H9 (cell line): Measurements from ENCODE around the gene MYO18A. TPM values are rescaled to one million over a fixed set of nuclear protein-coding genes. Genes with fewer than 3 reads are reported as not detected.

Experiments
- DNase-seq: peaks from one replicate; pipeline ENCODE4 v3.0.0-alpha.2; 2017
- H2AFZ ChIP-seq: one replicate; pipeline ENCODE4 v1.6.1; 2013; ENCODE audit warnings: mild to moderate bottlenecking, low read length, control low read depth, moderate library complexity
- H2AK5ac ChIP-seq: 2 replicates; pipeline ENCODE4 v1.6.1; 2013; ENCODE audit warnings: low read length, control low read depth, mixed read lengths; ENCODE audit not compliant: insufficient read length
- H2BK120ac ChIP-seq: one replicate; pipeline ENCODE4 v1.6.1; 2013; ENCODE audit warnings: low read depth, mild to moderate bottlenecking, low read length, control low read depth, inconsistent platforms; ENCODE audit not compliant: poor library complexity, severe bottlenecking
- H2BK12ac ChIP-seq: 2 replicates; pipeline ENCODE4 v1.6.1; 2013; ENCODE audit warnings: low read length, control low read depth, mixed read lengths, low read depth; ENCODE audit not compliant: insufficient read length
- H2BK15ac ChIP-seq: 2 replicates; pipeline ENCODE4 v1.6.1; 2013; ENCODE audit warnings: low read depth, low read length, control low read depth
- H2BK20ac ChIP-seq: one replicate; pipeline ENCODE4 v1.6.1; 2013; ENCODE audit warnings: low read depth, mild to moderate bottlenecking, low read length, control low read depth, inconsistent platforms; ENCODE audit not compliant: poor library complexity, severe bottlenecking
- H2BK5ac ChIP-seq: 2 replicates; pipeline ENCODE4 v1.6.1; 2013; ENCODE audit warnings: low read length, control low read depth, mixed read lengths; ENCODE audit not compliant: insufficient read length
- H3K14ac ChIP-seq: 2 replicates; pipeline ENCODE4 v1.6.1; 2013; ENCODE audit warnings: low read length, control low read depth; ENCODE audit not compliant: insufficient read depth
- H3K18ac ChIP-seq: 2 replicates; pipeline ENCODE4 v1.6.1; 2013; ENCODE audit warnings: low read depth, mild to moderate bottlenecking, mixed read lengths, low read length, control low read depth; ENCODE audit not compliant: insufficient read length
- H3K23ac ChIP-seq: 2 replicates; pipeline ENCODE4 v1.6.1; 2013; ENCODE audit warnings: low read length, control low read depth, mixed read lengths, low read depth; ENCODE audit not compliant: insufficient read length
- H3K23me2 ChIP-seq: 2 replicates; pipeline ENCODE4 v1.6.1; 2013; ENCODE audit warnings: low read depth, mild to moderate bottlenecking, mixed read lengths, low read length, control low read depth; ENCODE audit not compliant: insufficient read length, poor library complexity, severe bottlenecking
- H3K27ac ChIP-seq: 2 replicates; pipeline ENCODE4 v1.5.1; 2013; ENCODE audit warnings: low read length, control low read depth, mixed read lengths, low read depth; ENCODE audit not compliant: insufficient read length
- H3K27me3 ChIP-seq: 2 replicates; pipeline ENCODE4 v1.6.1; 2013; ENCODE audit warnings: low read length, control low read depth, inconsistent platforms; ENCODE audit not compliant: insufficient read depth
- H3K4ac ChIP-seq: 2 replicates; pipeline ENCODE4 v1.6.1; 2013; ENCODE audit warnings: low read depth, mild to moderate bottlenecking, control low read depth, inconsistent platforms, low read length, moderate library complexity
- H3K4me1 ChIP-seq: 2 replicates; pipeline ENCODE4 v1.6.1; 2013; ENCODE audit warnings: low read length, control low read depth, inconsistent platforms; ENCODE audit not compliant: insufficient read depth
- H3K4me2 ChIP-seq: 2 replicates; pipeline ENCODE4 v1.6.1; 2013; ENCODE audit warnings: low read length, control low read depth, mixed read lengths; ENCODE audit not compliant: insufficient read length, insufficient read depth
- H3K56ac ChIP-seq: 2 replicates; pipeline ENCODE4 v1.6.1; 2013; ENCODE audit warnings: low read depth, mild to moderate bottlenecking, mixed read lengths, low read length, control low read depth; ENCODE audit not compliant: insufficient read length
- H3K79me1 ChIP-seq: 2 replicates; pipeline ENCODE4 v1.6.1; 2013; ENCODE audit warnings: low read depth, mild to moderate bottlenecking, moderate library complexity, low read length, control low read depth, inconsistent platforms; ENCODE audit not compliant: insufficient read depth, poor library complexity, severe bottlenecking
- H3K79me2 ChIP-seq: 2 replicates; pipeline ENCODE4 v1.6.1; 2013; ENCODE audit warnings: low read length, control low read depth, inconsistent platforms; ENCODE audit not compliant: insufficient read depth
- H3K9ac ChIP-seq: 2 replicates; pipeline ENCODE4 v1.6.1; 2013; ENCODE audit warnings: low read length, control low read depth, mixed read lengths; ENCODE audit not compliant: insufficient read length; ENCODE audit errors: extremely low read depth
- H3K9me3 ChIP-seq: one replicate; pipeline ENCODE4 v1.6.1; 2013; ENCODE audit warnings: low read depth, low read length, inconsistent platforms; ENCODE audit not compliant: control insufficient read depth
- H3T11ph ChIP-seq: one replicate; pipeline ENCODE4 v1.6.1; 2013; ENCODE audit warnings: mild to moderate bottlenecking, low read length, control low read depth, inconsistent platforms
- H4K20me1 ChIP-seq: one replicate; pipeline ENCODE4 v1.6.1; 2013; ENCODE audit not compliant: control insufficient read depth, insufficient read length, insufficient read depth
- H4K5ac ChIP-seq: 2 replicates; pipeline ENCODE4 v1.6.1; 2013; ENCODE audit warnings: low read depth, mild to moderate bottlenecking, mixed read lengths, low read length, control low read depth; ENCODE audit not compliant: insufficient read length
- H4K8ac ChIP-seq: replicated peaks from 2 replicates; pipeline ENCODE4 v1.6.1; 2013; ENCODE audit warnings: low read length, control low read depth, mixed read lengths, low read depth; ENCODE audit not compliant: insufficient read length
- H4K91ac ChIP-seq: 2 replicates; pipeline ENCODE4 v1.6.1; 2013; ENCODE audit warnings: low read depth, mild to moderate bottlenecking, moderate library complexity, mixed read lengths, low read length, control low read depth; ENCODE audit not compliant: insufficient read length
- H3K27ac Mint-ChIP-seq, 3 experiments: 2 replicates in 2 of 3; 3 replicates in 1 of 3; pipeline ENCODE4 v1.8.0; 2020 to 2021; ENCODE audit warnings: mixed read lengths in 3 of 3, mild to moderate bottlenecking in 1 of 3, moderate library complexity in 1 of 3
- H3K27me3 Mint-ChIP-seq: 2 replicates; pipeline ENCODE4 v1.8.0; 2021; ENCODE audit warnings: low read depth, mild to moderate bottlenecking, moderate library complexity, mixed read lengths
- H3K36me3 Mint-ChIP-seq, 3 experiments: 2 replicates in 2 of 3; 3 replicates in 1 of 3; pipeline ENCODE4 v1.8.0; 2020 to 2021; ENCODE audit warnings: low read depth in 3 of 3, mixed read lengths in 3 of 3; ENCODE audit not compliant: insufficient read depth in 1 of 3
- H3K4me1 Mint-ChIP-seq, 2 experiments: 2 replicates each; pipeline ENCODE4 v1.8.0; 2020; ENCODE audit warnings: mixed read lengths in 2 of 2
- H3K4me3 Mint-ChIP-seq, 2 experiments: 2 replicates in 1 of 2; 3 replicates in 1 of 2; pipeline ENCODE4 v1.8.0; 2020 to 2021; ENCODE audit warnings: mild to moderate bottlenecking in 2 of 2, mixed read lengths in 2 of 2, moderate library complexity in 1 of 2
- H3K9me3 Mint-ChIP-seq, 2 experiments: 2 replicates in 1 of 2; 3 replicates in 1 of 2; pipeline ENCODE4 v1.8.0; 2020; ENCODE audit warnings: mild to moderate bottlenecking in 2 of 2, mixed read lengths in 2 of 2, moderate library complexity in 1 of 2
- CTCF ChIP-seq: fragments of 200-600 bp; sonication (generic); conservative IDR thresholded peaks from 3 replicates; pipeline ENCODE4 v1.8.0; 2021; ENCODE audit warnings: antibody characterized with exemption, mild to moderate bottlenecking
- WGBS: extraction: QIAGEN DNeasy Blood & Tissue Kit; methylation state at CpG from one replicate; pipeline ENCODE4 v1.1.7; 2013; ENCODE audit warnings: missing lambda C conversion rate, low lambda C conversion rate, mixed read lengths; ENCODE audit not compliant: insufficient read length; ENCODE audit errors: extremely low coverage; 5-methylcytosine and 5-hydroxymethylcytosine counted together
- total RNA-seq: library from RNA; stranded (reverse); gene quantifications from 2 replicates; pipeline ENCODE4 v1.2.1, GENCODE V29; 2021

The MYO18A gene
- total RNA-seq, 1 experiment from 2014 or later, result 21.6 TPM

- Histone ChIP-seq H4K91ac (no peak overlapping the region), H2BK5ac (no peak overlapping the region), H3K14ac (no peak overlapping the region), H3K56ac (no peak overlapping the region), H4K8ac (no peak overlapping the region), H3K23me2 (no peaks in the 10 kb centered on the region), H2AFZ (no peak overlapping the region), H4K5ac (no peak overlapping the region), H2BK12ac (no peak overlapping the region), H2AK5ac (no peak overlapping the region), H2BK20ac (no peak overlapping the region), H3T11ph (no peak overlapping the region), H3K4me1 (no peaks in the 10 kb centered on the region), H3K9ac (no peak overlapping the region), H3K4me2 (no peak overlapping the region), H3K79me1 (no peaks in the 10 kb centered on the region), H3K79me2 (no peaks in the 10 kb centered on the region), H3K27me3 (no peaks in the 10 kb centered on the region), H3K9me3 (no peaks in the 10 kb centered on the region), H3K18ac (no peak overlapping the region), H3K27ac (no peak overlapping the region), H3K4ac (no peak overlapping the region), H3K23ac (no peak overlapping the region), H2BK120ac (no peak overlapping the region), H2BK15ac (no peak overlapping the region), H4K20me1 (no peaks in the 10 kb centered on the region)
- H3K36me3 Mint-ChIP-seq, result no peaks in the 10 kb centered on the region; a peak in 2 of 7 replicates
- DNase-seq, result peak; percentile 89
- no CpG with 5 or more reads among the region's 14 CpGs for WGBS
- TF ChIP-seq CTCF, result peak; percentile 96
- H3K27me3 Mint-ChIP-seq, result no peaks in the 10 kb centered on the region
- H3K4me3 Mint-ChIP-seq, result no peak overlapping the region
- H3K9me3 Mint-ChIP-seq, result no peaks in the 10 kb centered on the region
- no peak overlapping the region for H3K27ac Mint-ChIP-seq
- peaks cover 6 to 8% of the 10 kb centered on the region in 2 experiments for H3K4me1 Mint-ChIP-seq
These were observed 39.3 kb upstream of the MYO18A start for GRCh38 chr17:29219378-29220047.
